HepG2 (cell line): ENCODE data around the gene FUT6. TPM values are rescaled to one million over a fixed set of nuclear protein-coding genes. Genes with fewer than 3 reads are reported as not detected.

ENCODE experiments used
- ATRX ChIP-seq: sonication (generic); formaldehyde crosslinking; IDR thresholded peaks from 2 replicates; pipeline ENCODE4 v1.4.0; 2020; ENCODE audit warnings: missing genetic modification reagents, borderline replicate concordance
- DPF2 ChIP-seq: sonication (generic); formaldehyde crosslinking; IDR thresholded peaks from 2 replicates; pipeline ENCODE4 v1.4.0; 2020; ENCODE audit warnings: mild to moderate bottlenecking, low read depth, missing genetic modification reagents, borderline replicate concordance
- EED ChIP-seq: sonication (generic); formaldehyde crosslinking; IDR thresholded peaks from 2 replicates; pipeline ENCODE4 v1.5.0; 2020; ENCODE audit warnings: mild to moderate bottlenecking, missing genetic modification reagents
- MED13 ChIP-seq: sonication (generic); formaldehyde crosslinking; IDR thresholded peaks from 2 replicates; pipeline ENCODE4 v1.5.0; 2020; ENCODE audit warnings: missing genetic modification reagents
- SIN3B ChIP-seq: fragments of 150-350 bp; IDR thresholded peaks from 2 replicates; pipeline ENCODE4 v1.6.1; 2014; ENCODE audit warnings: low read length
- ZNF225 ChIP-seq: sonication (generic); formaldehyde crosslinking; IDR thresholded peaks from 2 replicates; pipeline ENCODE4 v1.4.0; 2020; ENCODE audit warnings: mild to moderate bottlenecking, missing genetic modification reagents
- ZNF256 ChIP-seq: sonication (generic); formaldehyde crosslinking; conservative IDR thresholded peaks from 2 replicates; pipeline ENCODE4 v1.4.0; 2020; ENCODE audit warnings: missing genetic modification reagents
- ZNF619 ChIP-seq: sonication (generic); formaldehyde crosslinking; IDR thresholded peaks from 2 replicates; pipeline ENCODE4 v1.4.0; 2020; ENCODE audit warnings: mild to moderate bottlenecking, missing genetic modification reagents
- ZSCAN12 ChIP-seq: sonication (generic); formaldehyde crosslinking; IDR thresholded peaks from 2 replicates; pipeline ENCODE4 v1.9.0; 2021; ENCODE audit warnings: mild to moderate bottlenecking, missing genetic modification reagents
- polyA plus RNA-seq, 8 experiments: library from polyadenylated mRNA; depleted of rRNA in 3 of 8; stranded (reverse) in 7 of 8; unstranded in 1 of 8; fragments of >200 nt; fragmentation: Illumina TruSeq in 4 of 8; extraction: Trizol in 4 of 8; gene quantifications; 2 replicates each; pipeline versions ENCODE4 v1.2.1 to v1.2.3, GENCODE V29; 2011 to 2016; ENCODE audit warnings: low read depth in 4 of 8, missing spikeins in 1 of 8, mixed read lengths in 1 of 8; ENCODE audit not compliant: insufficient read depth in 1 of 8
- total RNA-seq, 5 experiments: library from RNA; depleted of rRNA; stranded (reverse); fragments of >200 nt; fragmentation: Illumina TruSeq; extraction: Trizol; gene quantifications; 2 replicates each; pipeline ENCODE4 v1.2.3, GENCODE V29; 2016; ENCODE audit warnings: low read depth in 1 of 5
- TF ChIP-seq, protein P1 (sequence below): sonication (generic); formaldehyde crosslinking; IDR thresholded peaks from 2 replicates; pipeline ENCODE4 v1.9.0; 2022; ENCODE audit warnings: missing genetic modification reagents, mild to moderate bottlenecking, borderline replicate concordance
- TF ChIP-seq, protein P2 (sequence below): sonication (generic); formaldehyde crosslinking; IDR thresholded peaks from 2 replicates; pipeline ENCODE4 v1.9.0; 2021; ENCODE audit warnings: missing genetic modification reagents, borderline replicate concordance
- TF ChIP-seq, protein P3 (sequence below): sonication (generic); formaldehyde crosslinking; IDR thresholded peaks from 2 replicates; pipeline ENCODE4 v1.4.0; 2020; ENCODE audit warnings: missing genetic modification reagents
- TF ChIP-seq, protein P4 (sequence below): sonication (generic); formaldehyde crosslinking; IDR thresholded peaks from one replicate; pipeline ENCODE4 v1.5.1; 2020; ENCODE audit warnings: mild to moderate bottlenecking, missing genetic modification reagents; ENCODE audit errors: not compliant biosample characterization
- TF ChIP-seq, protein P5 (sequence below): sonication (generic); formaldehyde crosslinking; IDR thresholded peaks from 2 replicates; pipeline ENCODE4 v1.4.0; 2020; ENCODE audit warnings: mild to moderate bottlenecking, missing genetic modification reagents

The FUT6 gene
- total and polyA plus RNA-seq, 2 of the 13 experiments (the other 11 are each of a cell fraction or from before 2014, with no cell fraction given) = 8.2 to 27.7 TPM

DNA sequence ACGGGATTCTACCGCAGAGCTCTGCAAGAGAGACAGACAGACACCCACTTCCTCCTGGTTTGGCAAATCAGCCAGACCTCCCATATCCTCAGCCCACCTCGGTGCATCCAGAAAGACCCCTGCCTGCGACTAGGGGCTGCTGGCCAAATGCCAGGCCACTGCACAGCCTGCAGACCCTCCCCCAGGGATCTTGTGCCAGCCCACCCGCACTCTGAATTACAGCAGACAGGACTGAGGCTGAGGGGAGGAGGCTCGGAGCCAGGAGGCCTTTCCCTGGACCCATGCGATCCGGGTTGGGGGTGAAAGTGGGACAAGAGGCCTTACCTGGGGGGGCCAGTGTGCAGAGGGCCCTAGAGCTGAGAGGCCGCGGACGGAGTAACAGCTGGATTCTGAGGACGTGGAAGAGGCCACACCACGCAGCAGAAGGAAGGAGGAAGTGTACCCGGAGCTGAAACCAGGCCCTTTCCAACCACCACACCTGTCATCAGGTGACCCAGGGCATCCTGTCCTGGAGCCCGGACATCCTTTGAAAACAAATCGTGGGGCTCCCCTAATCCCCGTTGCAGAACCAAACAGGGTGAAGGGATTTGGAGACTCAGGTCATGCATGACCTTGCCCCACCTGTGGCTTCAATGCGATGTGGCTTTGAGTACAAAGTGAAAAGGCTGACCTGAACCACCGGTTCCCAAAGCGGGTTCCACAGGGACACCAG, 993 bp downstream of the FUT6 start (continued):
- TF ChIP-seq, protein P1, sequence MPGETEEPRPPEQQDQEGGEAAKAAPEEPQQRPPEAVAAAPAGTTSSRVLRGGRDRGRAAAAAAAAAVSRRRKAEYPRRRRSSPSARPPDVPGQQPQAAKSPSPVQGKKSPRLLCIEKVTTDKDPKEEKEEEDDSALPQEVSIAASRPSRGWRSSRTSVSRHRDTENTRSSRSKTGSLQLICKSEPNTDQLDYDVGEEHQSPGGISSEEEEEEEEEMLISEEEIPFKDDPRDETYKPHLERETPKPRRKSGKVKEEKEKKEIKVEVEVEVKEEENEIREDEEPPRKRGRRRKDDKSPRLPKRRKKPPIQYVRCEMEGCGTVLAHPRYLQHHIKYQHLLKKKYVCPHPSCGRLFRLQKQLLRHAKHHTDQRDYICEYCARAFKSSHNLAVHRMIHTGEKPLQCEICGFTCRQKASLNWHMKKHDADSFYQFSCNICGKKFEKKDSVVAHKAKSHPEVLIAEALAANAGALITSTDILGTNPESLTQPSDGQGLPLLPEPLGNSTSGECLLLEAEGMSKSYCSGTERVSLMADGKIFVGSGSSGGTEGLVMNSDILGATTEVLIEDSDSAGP (CRISPR knock-in tag) = peak; percentile 20; the same call in 1 of the 2 replicates
- TF ChIP-seq, protein P2, sequence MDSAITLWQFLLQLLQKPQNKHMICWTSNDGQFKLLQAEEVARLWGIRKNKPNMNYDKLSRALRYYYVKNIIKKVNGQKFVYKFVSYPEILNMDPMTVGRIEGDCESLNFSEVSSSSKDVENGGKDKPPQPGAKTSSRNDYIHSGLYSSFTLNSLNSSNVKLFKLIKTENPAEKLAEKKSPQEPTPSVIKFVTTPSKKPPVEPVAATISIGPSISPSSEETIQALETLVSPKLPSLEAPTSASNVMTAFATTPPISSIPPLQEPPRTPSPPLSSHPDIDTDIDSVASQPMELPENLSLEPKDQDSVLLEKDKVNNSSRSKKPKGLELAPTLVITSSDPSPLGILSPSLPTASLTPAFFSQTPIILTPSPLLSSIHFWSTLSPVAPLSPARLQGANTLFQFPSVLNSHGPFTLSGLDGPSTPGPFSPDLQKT (CRISPR knock-in tag) = no peak
- TF ChIP-seq EED (CRISPR knock-in tag) (no peak), ATRX (no peak), SIN3B (no peak), ZSCAN12 (CRISPR knock-in tag) (0 out of 2 replicates have a peak, but pooled peaks have one; percentile 60), ZNF225 (CRISPR knock-in tag) (peak; percentile 30; the same call in 1 of the 2 replicates), ZNF256 (CRISPR knock-in tag) (peak; percentile 62; the same call in 1 of the 2 replicates), DPF2 (CRISPR knock-in tag) (no peak), MED13 (CRISPR knock-in tag) (no peak), ZNF619 (no peak)
- TF ChIP-seq, protein P3, sequence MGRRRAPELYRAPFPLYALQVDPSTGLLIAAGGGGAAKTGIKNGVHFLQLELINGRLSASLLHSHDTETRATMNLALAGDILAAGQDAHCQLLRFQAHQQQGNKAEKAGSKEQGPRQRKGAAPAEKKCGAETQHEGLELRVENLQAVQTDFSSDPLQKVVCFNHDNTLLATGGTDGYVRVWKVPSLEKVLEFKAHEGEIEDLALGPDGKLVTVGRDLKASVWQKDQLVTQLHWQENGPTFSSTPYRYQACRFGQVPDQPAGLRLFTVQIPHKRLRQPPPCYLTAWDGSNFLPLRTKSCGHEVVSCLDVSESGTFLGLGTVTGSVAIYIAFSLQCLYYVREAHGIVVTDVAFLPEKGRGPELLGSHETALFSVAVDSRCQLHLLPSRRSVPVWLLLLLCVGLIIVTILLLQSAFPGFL = no peak
- TF ChIP-seq, protein P4, sequence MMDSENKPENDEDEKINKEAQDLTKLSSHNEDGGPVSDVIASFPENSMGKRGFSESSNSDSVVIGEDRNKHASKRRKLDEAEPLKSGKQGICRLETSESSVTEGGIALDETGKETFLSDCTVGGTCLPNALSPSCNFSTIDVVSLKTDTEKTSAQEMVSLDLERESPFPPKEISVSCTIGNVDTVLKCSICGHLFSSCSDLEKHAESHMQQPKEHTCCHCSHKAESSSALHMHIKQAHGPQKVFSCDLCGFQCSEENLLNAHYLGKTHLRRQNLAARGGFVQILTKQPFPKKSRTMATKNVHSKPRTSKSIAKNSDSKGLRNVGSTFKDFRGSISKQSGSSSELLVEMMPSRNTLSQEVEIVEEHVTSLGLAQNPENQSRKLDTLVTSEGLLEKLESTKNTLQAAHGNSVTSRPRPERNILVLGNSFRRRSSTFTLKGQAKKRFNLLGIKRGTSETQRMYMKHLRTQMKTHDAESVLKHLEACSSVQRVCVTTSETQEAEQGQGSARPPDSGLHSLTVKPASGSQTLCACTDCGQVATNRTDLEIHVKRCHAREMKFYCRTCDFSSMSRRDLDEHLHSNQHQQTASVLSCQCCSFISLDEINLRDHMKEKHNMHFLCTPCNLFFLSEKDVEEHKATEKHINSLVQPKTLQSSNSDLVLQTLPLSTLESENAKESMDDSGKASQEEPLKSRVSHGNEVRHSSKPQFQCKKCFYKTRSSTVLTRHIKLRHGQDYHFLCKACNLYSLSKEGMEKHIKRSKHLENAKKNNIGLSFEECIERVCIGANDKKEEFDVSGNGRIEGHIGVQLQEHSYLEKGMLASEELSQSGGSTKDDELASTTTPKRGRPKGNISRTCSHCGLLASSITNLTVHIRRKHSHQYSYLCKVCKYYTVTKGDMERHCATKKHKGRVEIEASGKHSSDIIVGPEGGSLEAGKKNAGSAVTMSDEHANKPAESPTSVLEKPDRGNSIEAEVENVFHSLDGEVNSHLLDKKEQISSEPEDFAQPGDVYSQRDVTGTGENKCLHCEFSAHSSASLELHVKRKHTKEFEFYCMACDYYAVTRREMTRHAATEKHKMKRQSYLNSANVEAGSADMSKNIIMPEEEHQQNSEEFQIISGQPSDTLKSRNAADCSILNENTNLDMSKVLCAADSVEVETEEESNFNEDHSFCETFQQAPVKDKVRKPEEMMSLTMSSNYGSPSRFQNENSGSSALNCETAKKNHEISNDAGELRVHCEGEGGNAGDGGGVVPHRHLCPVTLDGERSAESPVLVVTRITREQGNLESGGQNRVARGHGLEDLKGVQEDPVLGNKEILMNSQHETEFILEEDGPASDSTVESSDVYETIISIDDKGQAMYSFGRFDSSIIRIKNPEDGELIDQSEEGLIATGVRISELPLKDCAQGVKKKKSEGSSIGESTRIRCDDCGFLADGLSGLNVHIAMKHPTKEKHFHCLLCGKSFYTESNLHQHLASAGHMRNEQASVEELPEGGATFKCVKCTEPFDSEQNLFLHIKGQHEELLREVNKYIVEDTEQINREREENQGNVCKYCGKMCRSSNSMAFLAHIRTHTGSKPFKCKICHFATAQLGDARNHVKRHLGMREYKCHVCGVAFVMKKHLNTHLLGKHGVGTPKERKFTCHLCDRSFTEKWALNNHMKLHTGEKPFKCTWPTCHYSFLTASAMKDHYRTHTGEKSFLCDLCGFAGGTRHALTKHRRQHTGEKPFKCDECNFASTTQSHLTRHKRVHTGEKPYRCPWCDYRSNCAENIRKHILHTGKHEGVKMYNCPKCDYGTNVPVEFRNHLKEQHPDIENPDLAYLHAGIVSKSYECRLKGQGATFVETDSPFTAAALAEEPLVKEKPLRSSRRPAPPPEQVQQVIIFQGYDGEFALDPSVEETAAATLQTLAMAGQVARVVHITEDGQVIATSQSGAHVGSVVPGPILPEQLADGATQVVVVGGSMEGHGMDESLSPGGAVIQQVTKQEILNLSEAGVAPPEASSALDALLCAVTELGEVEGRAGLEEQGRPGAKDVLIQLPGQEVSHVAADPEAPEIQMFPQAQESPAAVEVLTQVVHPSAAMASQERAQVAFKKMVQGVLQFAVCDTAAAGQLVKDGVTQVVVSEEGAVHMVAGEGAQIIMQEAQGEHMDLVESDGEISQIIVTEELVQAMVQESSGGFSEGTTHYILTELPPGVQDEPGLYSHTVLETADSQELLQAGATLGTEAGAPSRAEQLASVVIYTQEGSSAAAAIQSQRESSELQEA (CRISPR knock-in tag) = no peak
- TF ChIP-seq, protein P5, sequence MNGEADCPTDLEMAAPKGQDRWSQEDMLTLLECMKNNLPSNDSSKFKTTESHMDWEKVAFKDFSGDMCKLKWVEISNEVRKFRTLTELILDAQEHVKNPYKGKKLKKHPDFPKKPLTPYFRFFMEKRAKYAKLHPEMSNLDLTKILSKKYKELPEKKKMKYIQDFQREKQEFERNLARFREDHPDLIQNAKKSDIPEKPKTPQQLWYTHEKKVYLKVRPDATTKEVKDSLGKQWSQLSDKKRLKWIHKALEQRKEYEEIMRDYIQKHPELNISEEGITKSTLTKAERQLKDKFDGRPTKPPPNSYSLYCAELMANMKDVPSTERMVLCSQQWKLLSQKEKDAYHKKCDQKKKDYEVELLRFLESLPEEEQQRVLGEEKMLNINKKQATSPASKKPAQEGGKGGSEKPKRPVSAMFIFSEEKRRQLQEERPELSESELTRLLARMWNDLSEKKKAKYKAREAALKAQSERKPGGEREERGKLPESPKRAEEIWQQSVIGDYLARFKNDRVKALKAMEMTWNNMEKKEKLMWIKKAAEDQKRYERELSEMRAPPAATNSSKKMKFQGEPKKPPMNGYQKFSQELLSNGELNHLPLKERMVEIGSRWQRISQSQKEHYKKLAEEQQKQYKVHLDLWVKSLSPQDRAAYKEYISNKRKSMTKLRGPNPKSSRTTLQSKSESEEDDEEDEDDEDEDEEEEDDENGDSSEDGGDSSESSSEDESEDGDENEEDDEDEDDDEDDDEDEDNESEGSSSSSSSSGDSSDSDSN (CRISPR knock-in tag) = peak; percentile 59
